ENCODE results near the gene DRC7. TPM values are rescaled to one million over a fixed set of nuclear protein-coding genes. Genes with fewer than 3 reads are reported as not detected.
"Not testable (repeated sequence)": the region's sequence is repeated elsewhere in the genome, so short reads cannot be mapped to it uniquely, and the experiment has no call there.

The DRC7 gene
- total and polyA plus RNA-seq, 2 experiments from 2014 or later: 0.83 to 2.0 TPM

DNA sequence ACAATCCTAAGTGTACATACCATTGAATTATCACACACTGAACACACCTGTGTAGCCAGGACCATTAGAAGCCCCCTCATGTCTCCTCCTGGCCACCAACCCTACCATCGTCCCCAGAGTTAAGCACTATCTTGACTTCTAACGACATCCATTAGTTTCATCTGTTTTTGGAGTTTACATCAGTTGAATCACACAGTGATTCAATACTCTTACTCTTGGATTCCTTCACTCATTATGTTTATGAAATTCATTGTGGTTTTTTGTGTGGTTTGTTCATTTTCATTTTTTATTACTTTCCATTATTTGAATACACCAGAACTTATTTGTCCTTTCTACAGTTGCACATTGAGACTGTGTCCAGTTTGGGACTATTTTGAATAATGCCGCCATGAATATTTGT is 13.6 kb downstream of the DRC7 start:
- Histone ChIP-seq H3K27me3 (no peaks in the 10 kb centered on the region), H3K36me3 (no peaks in the 10 kb centered on the region), H3K9me3 (ENCODE audit: low read depth) (no peaks in the 10 kb centered on the region), H3K4me1 (ENCODE audit: low read depth) (no peaks in the 10 kb centered on the region), H3K4me3 (no peak overlapping the region), H3K27ac (no peak overlapping the region)
- DNase-seq (ENCODE audit: low read depth in 1 of 2, low spot score in 1 of 2): no peak
- TF ChIP-seq, protein P1, sequence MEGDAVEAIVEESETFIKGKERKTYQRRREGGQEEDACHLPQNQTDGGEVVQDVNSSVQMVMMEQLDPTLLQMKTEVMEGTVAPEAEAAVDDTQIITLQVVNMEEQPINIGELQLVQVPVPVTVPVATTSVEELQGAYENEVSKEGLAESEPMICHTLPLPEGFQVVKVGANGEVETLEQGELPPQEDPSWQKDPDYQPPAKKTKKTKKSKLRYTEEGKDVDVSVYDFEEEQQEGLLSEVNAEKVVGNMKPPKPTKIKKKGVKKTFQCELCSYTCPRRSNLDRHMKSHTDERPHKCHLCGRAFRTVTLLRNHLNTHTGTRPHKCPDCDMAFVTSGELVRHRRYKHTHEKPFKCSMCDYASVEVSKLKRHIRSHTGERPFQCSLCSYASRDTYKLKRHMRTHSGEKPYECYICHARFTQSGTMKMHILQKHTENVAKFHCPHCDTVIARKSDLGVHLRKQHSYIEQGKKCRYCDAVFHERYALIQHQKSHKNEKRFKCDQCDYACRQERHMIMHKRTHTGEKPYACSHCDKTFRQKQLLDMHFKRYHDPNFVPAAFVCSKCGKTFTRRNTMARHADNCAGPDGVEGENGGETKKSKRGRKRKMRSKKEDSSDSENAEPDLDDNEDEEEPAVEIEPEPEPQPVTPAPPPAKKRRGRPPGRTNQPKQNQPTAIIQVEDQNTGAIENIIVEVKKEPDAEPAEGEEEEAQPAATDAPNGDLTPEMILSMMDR (IDR thresholded peaks at IDR 0.05; ENCODE audit: low read depth, low read length): no peak

- no peak overlapping the region for H3K27ac ChIP-seq
- H3K9me3 ChIP-seq (ENCODE audit: low read depth): no peaks in the 10 kb centered on the region
- H3K4me3 ChIP-seq: no peak overlapping the region
- H3K27me3 ChIP-seq: no peaks in the 10 kb centered on the region
- DNase-seq (ENCODE audit: low read depth in 1 of 2, low spot score in 1 of 2): no peak
- H3K4me1 ChIP-seq (ENCODE audit: low read depth): no peaks in the 10 kb centered on the region
- no peaks in the 10 kb centered on the region for H3K36me3 ChIP-seq
- TF ChIP-seq, protein P1 (IDR thresholded peaks at IDR 0.05; ENCODE audit: low read depth, low read length): no peak
Measured at GRCh38 chr16:57709663-57710062, 15.1 kb downstream of the DRC7 start.

DNA sequence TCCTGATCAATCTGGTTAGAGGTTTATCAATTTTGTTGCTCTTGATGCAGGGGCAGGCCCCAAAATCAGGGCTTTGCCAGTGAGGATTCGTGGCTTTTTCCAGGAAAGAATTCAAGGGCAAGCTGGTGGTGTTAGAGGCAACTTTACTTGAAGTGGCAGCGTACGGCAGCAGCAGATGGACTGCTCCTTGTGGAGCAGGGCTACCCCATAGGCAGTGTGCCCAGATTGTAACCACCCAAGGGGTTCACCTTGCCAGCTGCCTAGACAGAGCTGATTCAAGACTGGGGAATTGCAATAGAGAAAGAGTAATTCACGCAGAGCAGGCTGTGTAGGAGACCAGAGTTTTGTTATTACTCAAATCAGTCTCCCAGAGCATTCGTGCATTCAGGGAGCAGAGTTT is 16.7 kb downstream of the DRC7 start:
- no peaks in the 10 kb centered on the region for H3K9me3 ChIP-seq (ENCODE audit: low read depth)
- no peaks in the 10 kb centered on the region for H3K36me3 ChIP-seq
- H3K27ac ChIP-seq: no peak overlapping the region
- no peaks in the 10 kb centered on the region for H3K27me3 ChIP-seq
- TF ChIP-seq, protein P1 (IDR thresholded peaks at IDR 0.05; ENCODE audit: low read depth, low read length): no peak
- H3K4me1 ChIP-seq (ENCODE audit: low read depth): no peaks in the 10 kb centered on the region
- no peak overlapping the region for H3K4me3 ChIP-seq
- no peak for DNase-seq (ENCODE audit: low read depth in 1 of 2, low spot score in 1 of 2)

DNA sequence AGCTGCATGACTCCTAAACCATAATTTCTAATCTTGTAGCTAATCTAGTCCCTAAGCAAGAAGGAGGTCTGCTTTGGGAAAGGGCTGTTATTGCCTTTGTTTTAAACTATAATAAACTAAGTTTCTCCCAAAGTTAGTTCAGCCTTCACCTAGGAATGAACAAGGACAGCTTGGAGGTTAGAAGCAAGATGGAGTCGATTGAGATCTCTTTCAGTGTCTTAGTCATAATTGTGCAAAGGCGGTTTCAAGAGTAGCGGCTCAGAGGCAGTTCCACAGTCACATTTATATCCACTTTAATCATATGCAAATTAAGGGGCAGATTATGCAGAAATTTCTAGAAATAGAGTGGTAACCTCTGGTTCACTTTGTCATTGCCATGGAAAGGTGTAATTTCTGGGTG is 17.4 kb downstream of the DRC7 start:
- Histone ChIP-seq H3K4me1 (ENCODE audit: low read depth) (no peaks in the 10 kb centered on the region), H3K36me3 (no peaks in the 10 kb centered on the region), H3K4me3 (no peak overlapping the region), H3K9me3 (ENCODE audit: low read depth) (no peaks in the 10 kb centered on the region), H3K27me3 (no peaks in the 10 kb centered on the region), H3K27ac (no peak overlapping the region)
- DNase-seq (ENCODE audit: low read depth in 1 of 2, low spot score in 1 of 2): no peak
- TF ChIP-seq, protein P1 (IDR thresholded peaks at IDR 0.05; ENCODE audit: low read depth, low read length): no peak

GRCh38 chr16:57712569-57712968 is 18.0 kb downstream of the DRC7 start:
- H3K27me3 ChIP-seq: not testable (repeated sequence)

DNA sequence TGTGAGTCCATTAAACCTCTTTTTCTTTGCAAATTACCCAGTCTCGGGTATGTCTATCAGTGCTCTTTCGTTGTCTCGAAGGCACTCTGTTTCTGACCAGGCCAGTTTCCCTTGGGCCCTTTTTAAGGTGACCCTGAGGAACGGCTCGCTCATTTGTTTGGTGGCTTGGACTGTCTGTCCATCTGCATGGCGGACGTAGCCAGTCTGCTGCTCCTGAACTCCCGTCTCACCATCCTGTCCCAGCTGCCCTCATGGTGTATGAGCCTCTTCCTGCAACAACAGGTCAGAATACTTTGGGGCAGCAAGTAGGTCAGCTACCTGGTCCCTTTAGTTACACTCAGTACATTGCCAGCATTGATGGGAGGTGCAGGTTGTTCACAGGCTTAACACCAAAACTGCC is 19.0 kb downstream of the DRC7 start:
- DNase-seq (ENCODE audit: low read depth in 1 of 2, low spot score in 1 of 2): no peak
- H3K4me1 ChIP-seq (ENCODE audit: low read depth): no peaks in the 10 kb centered on the region
- no peaks in the 10 kb centered on the region for H3K27me3 ChIP-seq
- no peak overlapping the region for H3K27ac ChIP-seq
- no peaks in the 10 kb centered on the region for H3K36me3 ChIP-seq
- no peaks in the 10 kb centered on the region for H3K9me3 ChIP-seq (ENCODE audit: low read depth)
- no peak overlapping the region for H3K4me3 ChIP-seq
- TF ChIP-seq, protein P1 (IDR thresholded peaks at IDR 0.05; ENCODE audit: low read depth, low read length): no peak

More at GRCh38 chr16:57712569-57712968, 18.0 kb downstream of the DRC7 start:
- not testable (repeated sequence) for H3K4me1 ChIP-seq (ENCODE audit: low read depth); H3K9me3 ChIP-seq (ENCODE audit: low read depth); H3K27ac ChIP-seq; H3K4me3 ChIP-seq; H3K36me3 ChIP-seq; DNase-seq (ENCODE audit: low read depth in 1 of 2, low spot score in 1 of 2)
